ENCODE measurements around the gene ANKIB1. TPM values are rescaled to one million over a fixed set of nuclear protein-coding genes. Genes with fewer than 3 reads are reported as not detected.
A peak's percentile ranks its signal among the peaks of the same experiment; 100 is the strongest.
"Not testable (repeated sequence)": the region's sequence is repeated elsewhere in the genome, so short reads cannot be mapped to it uniquely, and the experiment has no call there.

Gene ANKIB1
- total RNA-seq, 1 experiment from 2014 or later: 42.1 TPM

GRCh38 chr7:92404170-92404614 lies 158.4 kb downstream of the ANKIB1 start:
- H3K27me3 ChIP-seq (replicated peaks; ENCODE audit: insufficient read depth, low read depth, low read length, poor library complexity): no peaks in the 10 kb centered on the region
- no peak overlapping the region for H3K4me3 ChIP-seq (ENCODE audit: low read depth, low read length, poor library complexity, severe bottlenecking)
- no peak for TF ChIP-seq EZH2 (IDR thresholded peaks at IDR 0.05; ENCODE audit: borderline replicate concordance, low read depth, low read length, poor library complexity, severe bottlenecking)
- peak; percentile 24; the same call in 1 of the 2 replicates for TF ChIP-seq CTCF (conservative IDR thresholded peaks at IDR 0.05; ENCODE audit: low read depth, low read length)
- DNase-seq (ENCODE audit: low spot score): no peak
- no peaks in the 10 kb centered on the region for H3K36me3 ChIP-seq (ENCODE audit: insufficient read depth, low read length, poor library complexity, severe bottlenecking)
- H3K4me1 ChIP-seq (ENCODE audit: insufficient read depth, low read length, poor library complexity, severe bottlenecking): no peaks in the 10 kb centered on the region
- no peaks in the 10 kb centered on the region for H3K9me3 ChIP-seq (ENCODE audit: low read depth, low read length, poor library complexity, severe bottlenecking)
- BruUV-seq (replicated peaks): no TSS peak
- ChIA-PET CTCF (no interaction called here), POLR2A (ENCODE audit: low non-redundant PET) (no interaction called here)
- intact Hi-C loops (cut with micrococcal nuclease; ENCODE audit: unreplicated experiment): no loop called here
- no peak overlapping the region for H3K27ac ChIP-seq (ENCODE audit: low read depth, low read length, poor library complexity, severe bottlenecking)

- no peak overlapping the region for H3K27ac ChIP-seq (ENCODE audit: low read depth, low read length, poor library complexity, severe bottlenecking)
- no peak for DNase-seq (ENCODE audit: low spot score)
- no peak for TF ChIP-seq CTCF (conservative IDR thresholded peaks at IDR 0.05; ENCODE audit: low read depth, low read length)
- TF ChIP-seq EZH2 (IDR thresholded peaks at IDR 0.05; ENCODE audit: borderline replicate concordance, low read depth, low read length, poor library complexity, severe bottlenecking): no peak
- H3K27me3 ChIP-seq (replicated peaks; ENCODE audit: insufficient read depth, low read depth, low read length, poor library complexity): no peaks in the 10 kb centered on the region
- H3K4me1 ChIP-seq (ENCODE audit: insufficient read depth, low read length, poor library complexity, severe bottlenecking): no peaks in the 10 kb centered on the region
- POLR2A ChIA-PET (ENCODE audit: low non-redundant PET): no interaction called here
- CTCF ChIA-PET: no interaction called here
- H3K36me3 ChIP-seq (ENCODE audit: insufficient read depth, low read length, poor library complexity, severe bottlenecking): no peaks in the 10 kb centered on the region
- H3K4me3 ChIP-seq (ENCODE audit: low read depth, low read length, poor library complexity, severe bottlenecking): no peak overlapping the region
- no peaks in the 10 kb centered on the region for H3K9me3 ChIP-seq (ENCODE audit: low read depth, low read length, poor library complexity, severe bottlenecking)
- BruUV-seq (replicated peaks): no TSS peak
- intact Hi-C loops (cut with micrococcal nuclease; ENCODE audit: unreplicated experiment): no loop called here
Measured at GRCh38 chr7:92409357-92409756, 163.6 kb downstream of the ANKIB1 start.

GRCh38 chr7:92410162-92410561 lies 164.4 kb downstream of the ANKIB1 start:
- DNase-seq (ENCODE audit: low spot score); CTCF ChIA-PET; BruUV-seq (replicated peaks); H3K36me3 ChIP-seq (ENCODE audit: insufficient read depth, low read length, poor library complexity, severe bottlenecking); H3K27me3 ChIP-seq (replicated peaks; ENCODE audit: insufficient read depth, low read depth, low read length, poor library complexity); H3K27ac ChIP-seq (ENCODE audit: low read depth, low read length, poor library complexity, severe bottlenecking); POLR2A ChIA-PET (ENCODE audit: low non-redundant PET); intact Hi-C loops (cut with micrococcal nuclease; ENCODE audit: unreplicated experiment); H3K4me1 ChIP-seq (ENCODE audit: insufficient read depth, low read length, poor library complexity, severe bottlenecking); H3K9me3 ChIP-seq (ENCODE audit: low read depth, low read length, poor library complexity, severe bottlenecking); H3K4me3 ChIP-seq (ENCODE audit: low read depth, low read length, poor library complexity, severe bottlenecking): not testable (repeated sequence)

GRCh38 chr7:92412745-92413144 lies 167.0 kb downstream of the ANKIB1 start:
- Histone ChIP-seq H3K27ac (ENCODE audit: low read depth, low read length, poor library complexity, severe bottlenecking) (no peak overlapping the region), H3K9me3 (ENCODE audit: low read depth, low read length, poor library complexity, severe bottlenecking) (no peaks in the 10 kb centered on the region), H3K27me3 (replicated peaks; ENCODE audit: insufficient read depth, low read depth, low read length, poor library complexity) (no peaks in the 10 kb centered on the region), H3K4me3 (ENCODE audit: low read depth, low read length, poor library complexity, severe bottlenecking) (no peak overlapping the region), H3K4me1 (ENCODE audit: insufficient read depth, low read length, poor library complexity, severe bottlenecking) (no peaks in the 10 kb centered on the region), H3K36me3 (ENCODE audit: insufficient read depth, low read length, poor library complexity, severe bottlenecking) (no peaks in the 10 kb centered on the region)
- intact Hi-C loops (cut with micrococcal nuclease; ENCODE audit: unreplicated experiment): no loop called here
- no peak for DNase-seq (ENCODE audit: low spot score)
- TF ChIP-seq CTCF (conservative IDR thresholded peaks at IDR 0.05; ENCODE audit: low read depth, low read length) (no peak), EZH2 (IDR thresholded peaks at IDR 0.05; ENCODE audit: borderline replicate concordance, low read depth, low read length, poor library complexity, severe bottlenecking) (no peak)
- no TSS peak for BruUV-seq (replicated peaks)
- ChIA-PET POLR2A (ENCODE audit: low non-redundant PET) (no interaction called here), CTCF (no interaction called here)

All from A673 (cell line).